NB4 (cell line): Measurements from ENCODE around the gene SFTPA2.

Source experiments
- MAX ChIP-seq: IDR thresholded peaks from 2 replicates; pipeline ENCODE4 v1.6.1; 2011; ENCODE audit warnings: low read depth, low read length
- TF ChIP-seq, protein P1 (sequence below): IDR thresholded peaks from one replicate; pipeline ENCODE4 v1.5.1; 2012; ENCODE audit warnings: low read depth, low read length

- TF ChIP-seq, protein P1, sequence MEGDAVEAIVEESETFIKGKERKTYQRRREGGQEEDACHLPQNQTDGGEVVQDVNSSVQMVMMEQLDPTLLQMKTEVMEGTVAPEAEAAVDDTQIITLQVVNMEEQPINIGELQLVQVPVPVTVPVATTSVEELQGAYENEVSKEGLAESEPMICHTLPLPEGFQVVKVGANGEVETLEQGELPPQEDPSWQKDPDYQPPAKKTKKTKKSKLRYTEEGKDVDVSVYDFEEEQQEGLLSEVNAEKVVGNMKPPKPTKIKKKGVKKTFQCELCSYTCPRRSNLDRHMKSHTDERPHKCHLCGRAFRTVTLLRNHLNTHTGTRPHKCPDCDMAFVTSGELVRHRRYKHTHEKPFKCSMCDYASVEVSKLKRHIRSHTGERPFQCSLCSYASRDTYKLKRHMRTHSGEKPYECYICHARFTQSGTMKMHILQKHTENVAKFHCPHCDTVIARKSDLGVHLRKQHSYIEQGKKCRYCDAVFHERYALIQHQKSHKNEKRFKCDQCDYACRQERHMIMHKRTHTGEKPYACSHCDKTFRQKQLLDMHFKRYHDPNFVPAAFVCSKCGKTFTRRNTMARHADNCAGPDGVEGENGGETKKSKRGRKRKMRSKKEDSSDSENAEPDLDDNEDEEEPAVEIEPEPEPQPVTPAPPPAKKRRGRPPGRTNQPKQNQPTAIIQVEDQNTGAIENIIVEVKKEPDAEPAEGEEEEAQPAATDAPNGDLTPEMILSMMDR = no peak
- TF ChIP-seq MAX = no peak
Measured at GRCh38 chr10:79595510-79595909, 35.3 kb upstream of the SFTPA2 start.
